ENCODE measurements around the gene ETFDH.

DNA sequence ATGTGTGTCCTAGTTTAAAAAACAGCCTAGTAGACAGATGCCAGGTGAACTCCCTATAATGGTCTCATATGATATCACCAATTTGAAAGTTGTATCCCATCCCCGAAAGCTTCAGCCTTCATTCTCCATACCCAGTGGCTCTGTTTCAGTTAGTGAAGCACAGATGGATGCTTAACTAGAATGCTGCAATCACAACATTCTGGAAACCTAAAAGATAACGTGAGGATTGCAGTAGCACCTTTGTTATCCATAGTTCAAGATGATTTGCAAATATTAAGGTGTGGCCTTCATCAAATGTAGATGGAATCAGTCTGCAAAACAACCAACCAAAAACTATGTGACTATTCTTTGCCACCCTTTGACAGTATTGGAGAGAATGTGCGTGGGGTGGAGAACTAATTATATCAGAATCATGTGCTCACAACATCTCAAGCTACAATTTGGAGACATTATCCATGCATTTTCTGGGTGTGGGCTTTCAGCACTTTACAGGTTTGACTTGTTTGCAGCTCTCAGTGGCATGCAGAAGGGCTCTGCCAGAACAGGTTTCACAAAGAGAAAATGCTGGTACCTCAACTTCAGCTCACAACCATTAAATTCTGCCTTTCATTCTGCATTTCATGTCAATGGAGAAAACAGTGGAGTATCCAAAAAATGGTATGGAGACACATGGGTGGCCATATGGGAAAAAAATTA, 69.4 kb downstream of the ETFDH start:
- TF ChIP-seq, protein P1, sequence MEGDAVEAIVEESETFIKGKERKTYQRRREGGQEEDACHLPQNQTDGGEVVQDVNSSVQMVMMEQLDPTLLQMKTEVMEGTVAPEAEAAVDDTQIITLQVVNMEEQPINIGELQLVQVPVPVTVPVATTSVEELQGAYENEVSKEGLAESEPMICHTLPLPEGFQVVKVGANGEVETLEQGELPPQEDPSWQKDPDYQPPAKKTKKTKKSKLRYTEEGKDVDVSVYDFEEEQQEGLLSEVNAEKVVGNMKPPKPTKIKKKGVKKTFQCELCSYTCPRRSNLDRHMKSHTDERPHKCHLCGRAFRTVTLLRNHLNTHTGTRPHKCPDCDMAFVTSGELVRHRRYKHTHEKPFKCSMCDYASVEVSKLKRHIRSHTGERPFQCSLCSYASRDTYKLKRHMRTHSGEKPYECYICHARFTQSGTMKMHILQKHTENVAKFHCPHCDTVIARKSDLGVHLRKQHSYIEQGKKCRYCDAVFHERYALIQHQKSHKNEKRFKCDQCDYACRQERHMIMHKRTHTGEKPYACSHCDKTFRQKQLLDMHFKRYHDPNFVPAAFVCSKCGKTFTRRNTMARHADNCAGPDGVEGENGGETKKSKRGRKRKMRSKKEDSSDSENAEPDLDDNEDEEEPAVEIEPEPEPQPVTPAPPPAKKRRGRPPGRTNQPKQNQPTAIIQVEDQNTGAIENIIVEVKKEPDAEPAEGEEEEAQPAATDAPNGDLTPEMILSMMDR (conservative IDR thresholded peaks at IDR 0.05; ENCODE audit: low read depth in 2 of 2): no peak
- TF ChIP-seq POLR2AphosphoS5 (IDR thresholded peaks at IDR 0.05; ENCODE audit: low read depth) (no peak), EZH2 (IDR thresholded peaks at IDR 0.05; ENCODE audit: low read depth, unreplicated experiment) (no peak), CREB1 (CRISPR knock-in tag; IDR thresholded peaks at IDR 0.05; ENCODE audit: low read depth) (no peak), JUNB (IDR thresholded peaks at IDR 0.05; ENCODE audit: unreplicated experiment) (no peak), REST (IDR thresholded peaks at IDR 0.05; ENCODE audit: unreplicated experiment) (no peak)
- TF ChIP-seq, protein P2, sequence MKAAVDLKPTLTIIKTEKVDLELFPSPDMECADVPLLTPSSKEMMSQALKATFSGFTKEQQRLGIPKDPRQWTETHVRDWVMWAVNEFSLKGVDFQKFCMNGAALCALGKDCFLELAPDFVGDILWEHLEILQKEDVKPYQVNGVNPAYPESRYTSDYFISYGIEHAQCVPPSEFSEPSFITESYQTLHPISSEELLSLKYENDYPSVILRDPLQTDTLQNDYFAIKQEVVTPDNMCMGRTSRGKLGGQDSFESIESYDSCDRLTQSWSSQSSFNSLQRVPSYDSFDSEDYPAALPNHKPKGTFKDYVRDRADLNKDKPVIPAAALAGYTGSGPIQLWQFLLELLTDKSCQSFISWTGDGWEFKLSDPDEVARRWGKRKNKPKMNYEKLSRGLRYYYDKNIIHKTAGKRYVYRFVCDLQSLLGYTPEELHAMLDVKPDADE (IDR thresholded peaks at IDR 0.05): no peak

All from GM23338 (cell line).